KBM-7 (cell line): ENCODE results near the gene CA10.
A peak's percentile ranks its signal among the peaks of the same experiment; 100 is the strongest.

Source experiments
- DNase-seq: peaks from one replicate; pipeline ENCODE4 v3.0.0-alpha.2; 2015
- in situ Hi-C: fragments of 300-500 bp; cut with MboI; formaldehyde crosslinking; loops from 2 replicates; pipeline ENCODE4 v1.14.3; 2020; ENCODE audit warnings: low sequenced_read_pairs, low pct_unique_long_range_greater_than_20kb, mixed read lengths

CA10 gene

GRCh38 chr17:51911237-51911636 is 247.3 kb downstream of the CA10 start:
- DNase-seq: no peak
- in situ Hi-C loops: no loop called here

GRCh38 chr17:51909971-51910370 is 248.5 kb downstream of the CA10 start:
- in situ Hi-C loops: no loop called here
- no peak for DNase-seq

GRCh38 chr17:51908841-51909537 is 249.5 kb downstream of the CA10 start:
- in situ Hi-C loops: no loop called here
- DNase-seq: no peak

GRCh38 chr17:51907041-51907440 is 251.5 kb downstream of the CA10 start:
- no peak for DNase-seq
- in situ Hi-C loops: no loop called here

GRCh38 chr17:51904379-51904778 is 254.1 kb downstream of the CA10 start:
- in situ Hi-C loops: no loop called here
- no peak for DNase-seq

- in situ Hi-C loops: no loop called here
- DNase-seq: no peak
Measured at GRCh38 chr17:51901242-51901641, 257.3 kb downstream of the CA10 start.

- no peak for DNase-seq
- in situ Hi-C loops: no loop called here
Measured at GRCh38 chr17:51891936-51892335, 266.6 kb downstream of the CA10 start.

- in situ Hi-C loops: no loop called here
- no peak for DNase-seq
Measured at GRCh38 chr17:51890710-51891109, 267.8 kb downstream of the CA10 start.

GRCh38 chr17:51888816-51889215 is 269.7 kb downstream of the CA10 start:
- no peak for DNase-seq
- in situ Hi-C loops: no loop called here

GRCh38 chr17:51876986-51877385 is 281.5 kb downstream of the CA10 start:
- DNase-seq: no peak
- in situ Hi-C loops: no loop called here

GRCh38 chr17:51873302-51873701 is 285.2 kb downstream of the CA10 start:
- in situ Hi-C loops: no loop called here
- DNase-seq: no peak

- peak; percentile 12 for DNase-seq
Measured at GRCh38 chr17:51869387-51869786, 289.1 kb downstream of the CA10 start.

GRCh38 chr17:51860954-51861561 is 297.5 kb downstream of the CA10 start:
- DNase-seq: peak; percentile 23
- in situ Hi-C loops: no loop called here

More at GRCh38 chr17:51869387-51869786, 289.1 kb downstream of the CA10 start:
- in situ Hi-C loops: no loop called here

- DNase-seq: no peak
- in situ Hi-C loops: no loop called here
Measured at GRCh38 chr17:51857052-51857597, 301.4 kb downstream of the CA10 start.

GRCh38 chr17:51855806-51856205 is 302.7 kb downstream of the CA10 start:
- in situ Hi-C loops: no loop called here
- DNase-seq: no peak

GRCh38 chr17:51853857-51854256 is 304.7 kb downstream of the CA10 start:
- no peak for DNase-seq
- in situ Hi-C loops: no loop called here

- in situ Hi-C loops: no loop called here
Measured at GRCh38 chr17:51852603-51853002, 305.9 kb downstream of the CA10 start.

GRCh38 chr17:51850201-51850600 is 308.3 kb downstream of the CA10 start:
- in situ Hi-C loops: no loop called here
- DNase-seq: no peak

More at GRCh38 chr17:51852603-51853002, 305.9 kb downstream of the CA10 start:
- no peak for DNase-seq

- in situ Hi-C loops: no loop called here
- no peak for DNase-seq
Measured at GRCh38 chr17:51848451-51848850, 310.1 kb downstream of the CA10 start.

GRCh38 chr17:51846566-51846965 is 311.9 kb downstream of the CA10 start:
- no peak for DNase-seq
- in situ Hi-C loops: no loop called here

- DNase-seq: no peak
- in situ Hi-C loops: no loop called here
Measured at GRCh38 chr17:51845776-51846175, 312.7 kb downstream of the CA10 start.
